HG03064 (cell line): Measurements from ENCODE around the gene TLL2.

Experiments
- ATAC-seq: cut with Tn5 transposase; IDR thresholded peaks from one replicate; pipeline ENCODE4 v1.9.1; 2021; ENCODE audit warnings: low read depth; ENCODE audit not compliant: unreplicated experiment

TLL2 gene

GRCh38 chr10:96436035-96436434 is 77.7 kb downstream of the TLL2 start:
- ATAC-seq = no peak

- no peak for ATAC-seq
Observed at GRCh38 chr10:96431211-96431970, 82.3 kb downstream of the TLL2 start.

- ATAC-seq = no peak
Observed at GRCh38 chr10:96427291-96427690, 86.4 kb downstream of the TLL2 start.

- ATAC-seq = no peak
Observed at GRCh38 chr10:96422525-96422924, 91.2 kb downstream of the TLL2 start.

GRCh38 chr10:96421995-96422394 is 91.7 kb downstream of the TLL2 start:
- ATAC-seq = no peak

- no peak for ATAC-seq
Observed at GRCh38 chr10:96420228-96421009, 93.3 kb downstream of the TLL2 start.

GRCh38 chr10:96419351-96419750 is 94.4 kb downstream of the TLL2 start:
- no peak for ATAC-seq

- ATAC-seq = no peak
Observed at GRCh38 chr10:96418582-96418981, 95.1 kb downstream of the TLL2 start.

GRCh38 chr10:96417441-96417840 is 96.3 kb downstream of the TLL2 start:
- ATAC-seq = no peak

- no peak for ATAC-seq
Observed at GRCh38 chr10:96416643-96417042, 97.1 kb downstream of the TLL2 start.

- no peak for ATAC-seq
Observed at GRCh38 chr10:96415891-96416554, 97.7 kb downstream of the TLL2 start.

GRCh38 chr10:96415150-96415890 is 98.4 kb downstream of the TLL2 start:
- no peak for ATAC-seq

- no peak for ATAC-seq
Observed at GRCh38 chr10:96414303-96414702, 99.4 kb downstream of the TLL2 start.

GRCh38 chr10:96413151-96413787 is 100.5 kb downstream of the TLL2 start:
- ATAC-seq = no peak

- ATAC-seq = no peak
Observed at GRCh38 chr10:96411716-96412320, 101.9 kb downstream of the TLL2 start.

- ATAC-seq = no peak
Observed at GRCh38 chr10:96410296-96410695, 103.4 kb downstream of the TLL2 start.

- ATAC-seq = no peak
Observed at GRCh38 chr10:96408201-96408600, 105.5 kb downstream of the TLL2 start.

- ATAC-seq = no peak
Observed at GRCh38 chr10:96407560-96408069, 106.1 kb downstream of the TLL2 start.

GRCh38 chr10:96406091-96406490 is 107.6 kb downstream of the TLL2 start:
- no peak for ATAC-seq
